Measurements from ENCODE around the gene INSYN2B.

Gene INSYN2B

DNA sequence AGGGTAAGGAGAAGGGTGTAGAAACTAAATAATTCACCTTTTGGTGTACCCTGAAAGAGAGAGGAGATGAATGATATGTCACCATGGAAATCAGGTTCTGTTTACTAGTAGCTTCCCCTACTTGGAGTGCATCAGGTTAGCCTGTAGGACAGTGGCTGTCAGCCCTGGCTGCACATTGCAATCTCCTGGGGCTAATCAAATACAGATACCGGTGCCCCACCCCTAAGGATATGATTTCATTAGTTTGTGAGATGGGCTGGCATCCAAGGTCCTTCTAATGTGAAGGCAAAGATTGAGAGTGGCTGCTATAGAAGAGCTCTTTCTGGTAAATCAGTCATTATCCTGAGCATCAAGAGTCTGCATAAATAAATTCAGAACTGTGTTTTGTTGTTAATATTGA lies 47.2 kb downstream of the INSYN2B start:
- no peak for DNase-seq (ENCODE audit: low spot score)

DNA sequence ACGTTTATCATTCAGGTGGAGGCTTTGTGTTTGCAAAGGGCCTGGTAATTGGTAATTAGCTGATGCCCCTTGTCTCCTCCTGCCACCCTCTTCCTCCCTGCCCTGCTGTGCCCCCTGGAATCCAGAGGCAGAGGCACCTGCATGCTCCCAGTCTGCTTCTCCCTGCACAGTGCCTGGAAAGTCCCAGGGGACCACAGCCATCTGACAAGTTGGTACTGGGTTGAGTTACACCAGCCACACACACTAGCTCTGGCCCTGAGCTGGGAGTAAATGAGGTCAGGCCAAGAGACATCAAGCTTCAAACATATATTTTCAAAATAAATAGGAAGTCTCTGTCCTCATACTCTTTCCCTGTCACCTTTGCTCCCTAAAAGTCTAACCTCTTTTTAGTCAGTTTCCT lies 56.3 kb downstream of the INSYN2B start:
- DNase-seq (ENCODE audit: low spot score), result no peak

DNA sequence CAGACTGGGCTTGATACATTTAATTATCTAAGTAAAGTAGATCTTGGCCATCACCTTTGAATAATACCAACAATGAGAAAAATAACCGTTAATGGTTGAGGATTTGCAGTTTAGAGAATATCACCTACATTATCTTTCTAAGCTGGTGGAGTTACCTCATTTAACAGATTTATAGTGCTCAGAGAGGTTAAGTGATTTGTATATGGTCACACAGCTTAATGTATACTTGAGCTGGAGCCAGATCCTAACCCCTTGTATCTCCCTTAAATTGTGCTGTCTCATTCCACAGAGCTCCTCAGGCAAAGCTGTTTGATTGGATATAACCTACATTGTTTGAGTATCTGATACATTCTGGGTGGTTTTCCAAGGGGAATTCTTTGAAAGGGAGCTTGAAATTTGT lies 57.8 kb downstream of the INSYN2B start:
- no peak for DNase-seq (ENCODE audit: low spot score)

DNA sequence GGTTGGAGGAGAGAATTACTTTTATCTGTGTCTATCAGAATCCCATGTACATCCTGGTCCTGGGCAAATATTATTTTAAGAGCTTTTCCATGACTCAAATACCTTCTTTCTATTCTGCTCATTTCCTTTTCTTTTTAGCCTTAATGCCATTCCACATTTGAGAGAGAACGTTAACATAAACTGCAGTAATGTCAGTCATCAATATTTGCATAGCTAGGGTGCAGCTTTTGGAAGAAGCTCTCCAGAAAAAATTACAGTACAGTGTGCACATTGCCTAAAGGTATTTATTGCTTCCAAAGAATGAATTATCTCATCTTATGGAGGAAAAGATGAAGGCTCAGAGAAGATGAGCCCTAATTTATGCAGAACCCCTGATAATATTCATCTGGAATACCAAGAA lies 58.3 kb downstream of the INSYN2B start:
- no peak for DNase-seq (ENCODE audit: low spot score)

DNA sequence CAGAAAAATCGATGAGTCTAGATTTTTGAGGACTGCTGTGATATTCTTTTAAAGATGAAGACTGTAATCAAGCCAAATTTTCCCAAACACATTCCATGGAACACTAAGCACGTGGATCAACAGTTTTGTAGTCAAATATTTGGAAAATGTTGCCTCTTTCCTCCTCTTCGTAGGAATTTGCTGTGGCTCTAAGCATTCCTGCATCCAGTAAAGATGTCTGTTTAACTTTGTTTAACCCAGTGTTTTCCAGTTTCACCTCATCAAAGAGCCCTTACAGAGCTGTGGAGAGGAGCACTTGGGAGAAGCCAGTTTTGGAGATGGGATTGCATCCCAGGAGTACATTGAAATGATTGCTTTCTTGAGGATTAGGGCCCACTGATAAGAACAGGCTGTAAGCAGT lies 58.9 kb downstream of the INSYN2B start:
- DNase-seq (ENCODE audit: low spot score), result no peak

DNA sequence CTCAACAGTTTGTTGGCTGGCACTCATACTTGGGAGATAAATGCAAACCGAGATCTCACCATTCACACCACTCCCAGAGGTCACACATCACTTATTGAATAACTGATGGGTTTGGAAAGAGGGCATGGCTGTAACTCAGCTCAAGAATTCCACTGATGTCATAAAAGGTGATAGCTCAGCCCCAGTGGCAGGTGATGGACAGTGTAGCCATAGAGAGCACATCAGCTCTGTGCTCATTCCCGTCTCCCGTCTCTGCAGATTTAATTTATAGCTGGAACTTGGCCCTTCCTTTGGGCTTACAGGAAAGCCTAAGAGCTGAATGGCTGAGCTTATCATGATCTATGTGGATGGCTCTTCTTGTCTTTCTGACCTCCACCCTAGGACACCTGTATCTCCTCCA lies 59.8 kb downstream of the INSYN2B start:
- no peak for DNase-seq (ENCODE audit: low spot score)

DNA sequence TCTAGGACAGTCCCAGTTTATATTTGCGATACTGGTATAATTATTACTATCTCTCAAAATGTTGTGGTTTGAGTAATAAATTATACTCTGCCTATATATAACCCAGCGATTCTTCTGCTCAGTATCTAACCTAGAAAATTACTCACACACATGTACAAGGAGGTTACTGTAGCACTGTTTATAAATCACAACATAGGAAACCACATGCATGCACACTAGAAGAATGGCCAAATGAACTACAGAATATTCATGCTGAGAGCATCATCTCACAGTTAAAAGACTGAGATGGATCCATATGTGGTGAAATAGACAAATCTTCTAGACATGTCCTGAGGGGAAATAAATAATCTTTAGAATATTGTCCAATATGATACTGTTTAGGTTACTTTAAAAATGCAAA lies 62.1 kb downstream of the INSYN2B start:
- no peak for DNase-seq (ENCODE audit: low spot score)

DNA sequence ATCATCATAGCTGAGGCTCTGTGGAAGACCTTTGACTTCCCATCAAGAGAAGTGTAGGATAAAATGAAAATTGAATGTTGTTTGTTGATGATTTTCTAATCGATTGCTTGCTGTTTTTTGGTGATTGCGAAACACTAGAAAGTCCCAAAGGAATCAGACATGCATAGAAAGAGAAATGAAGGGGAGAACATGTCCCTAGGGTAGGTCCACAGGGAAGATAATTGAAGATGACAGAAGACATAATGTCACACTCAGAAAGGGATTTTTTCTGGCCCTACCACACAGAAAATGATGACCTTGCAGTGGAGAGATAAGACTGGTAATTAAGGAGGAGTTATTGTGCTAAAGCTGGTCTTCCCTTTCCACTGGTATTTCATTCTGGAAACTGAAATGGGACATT lies 62.8 kb downstream of the INSYN2B start:
- no peak for DNase-seq (ENCODE audit: low spot score)

DNA sequence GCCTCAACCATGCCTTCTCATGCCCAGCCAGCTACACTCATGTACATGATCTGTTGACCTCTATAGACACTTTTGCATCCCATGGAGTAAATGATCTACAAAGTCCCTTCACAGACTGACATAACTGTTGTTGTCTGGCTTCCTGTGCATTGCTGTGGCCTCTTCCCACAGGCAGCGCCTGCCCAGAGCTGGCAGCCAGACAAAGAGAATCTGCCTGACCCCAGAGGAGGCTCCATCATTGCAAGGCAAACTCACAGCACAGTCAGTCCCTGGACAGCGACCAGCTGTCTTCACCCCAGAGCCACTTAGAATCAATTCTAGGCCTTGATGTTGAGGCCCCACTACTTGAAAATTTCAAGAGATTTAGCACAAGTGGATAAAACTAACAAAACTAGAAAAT lies 65.5 kb downstream of the INSYN2B start:
- DNase-seq (ENCODE audit: low spot score), result no peak

DNA sequence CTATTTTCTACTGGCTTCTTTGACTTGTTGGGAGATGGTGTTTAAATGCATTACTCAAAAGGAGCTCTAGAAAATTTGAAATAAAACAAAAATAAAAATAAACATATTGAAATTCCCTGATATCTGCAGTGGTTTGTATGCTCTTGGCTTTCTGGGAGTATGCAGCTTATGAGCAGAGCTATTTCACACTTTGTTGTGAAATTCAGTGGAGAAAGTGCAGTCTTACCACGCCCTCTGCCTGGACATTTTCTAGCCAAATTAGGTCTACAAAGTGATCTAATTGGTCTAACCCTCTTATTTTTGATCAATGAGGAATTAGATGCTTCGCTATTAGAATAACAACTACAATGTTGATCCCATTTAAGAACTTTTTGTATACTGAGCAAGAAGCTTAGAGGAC lies 66.8 kb downstream of the INSYN2B start:
- no peak for DNase-seq (ENCODE audit: low spot score)

DNA sequence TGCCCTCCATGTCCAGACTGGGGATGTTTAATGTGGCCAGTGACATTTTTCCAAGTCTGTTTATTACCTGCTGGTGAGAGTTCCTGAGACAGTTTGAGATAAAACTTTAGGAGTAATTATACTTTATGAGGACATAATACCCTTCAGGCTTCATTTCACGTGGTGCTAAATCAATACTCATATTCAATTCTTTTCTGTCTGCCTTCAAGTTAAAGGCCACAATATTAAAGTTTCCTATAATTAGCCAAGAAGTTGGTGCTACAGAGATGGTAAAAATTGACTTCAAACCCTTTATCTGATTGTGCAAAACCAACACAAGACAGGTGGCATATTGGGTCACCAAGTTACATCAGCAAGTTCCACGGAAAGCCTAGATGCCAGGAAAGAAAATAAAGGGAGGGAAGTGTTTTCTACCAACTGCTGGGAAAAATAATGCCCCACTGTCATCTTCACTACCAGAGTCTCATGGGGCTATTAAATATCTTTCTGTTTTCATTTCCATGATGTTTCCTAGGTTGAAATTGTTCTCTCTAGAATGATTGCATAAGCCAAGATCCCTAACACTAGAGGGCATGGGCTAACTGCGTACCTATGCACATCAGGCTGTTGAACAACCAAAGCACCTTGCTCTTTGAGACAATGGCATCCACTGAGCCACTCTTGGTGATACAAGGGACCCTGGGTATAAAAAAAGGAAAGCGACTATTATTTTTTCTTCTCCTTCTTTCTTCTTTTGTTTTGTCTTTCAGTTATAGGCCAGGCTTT lies 68.7 kb downstream of the INSYN2B start:
- no peak for DNase-seq (ENCODE audit: low spot score)

DNA sequence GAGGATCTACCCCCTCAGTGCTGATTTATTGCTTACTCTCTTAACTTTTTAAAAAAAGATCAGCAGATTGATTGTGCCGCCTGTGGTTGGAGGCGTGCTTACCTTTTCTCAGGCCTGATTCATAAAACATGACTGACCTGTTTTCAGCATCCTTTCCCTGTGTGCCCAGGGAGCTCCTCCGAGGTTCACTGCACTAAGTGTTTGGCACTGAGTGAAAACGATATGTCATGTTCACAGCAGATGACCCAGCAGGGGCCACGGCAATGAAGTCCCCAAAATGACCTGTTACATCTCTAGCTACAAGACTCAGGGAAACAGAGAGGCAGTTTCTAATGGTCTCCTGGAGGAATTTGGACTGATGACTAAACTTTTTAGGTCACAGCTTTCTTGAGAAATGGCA lies 69.9 kb downstream of the INSYN2B start:
- no peak for DNase-seq (ENCODE audit: low spot score)

DNA sequence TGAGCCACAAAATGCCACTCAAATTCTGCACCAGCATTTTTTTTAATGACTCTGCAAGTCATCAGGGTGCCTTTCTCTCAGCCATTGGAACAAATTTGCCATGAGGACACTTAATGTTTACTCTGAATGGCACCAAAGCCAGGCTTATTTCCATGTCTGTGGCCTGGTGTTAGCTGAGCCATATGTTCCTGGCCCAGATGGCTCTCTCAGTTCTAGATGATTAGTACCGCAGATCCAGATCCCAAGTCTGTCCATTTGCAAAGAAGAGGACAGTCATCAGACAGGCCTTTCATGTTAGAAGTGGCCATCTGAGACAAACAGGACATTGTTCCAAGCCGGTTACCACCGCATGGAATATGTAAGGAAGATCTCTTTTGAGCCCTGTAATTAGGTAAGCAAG lies 70.3 kb downstream of the INSYN2B start:
- DNase-seq (ENCODE audit: low spot score), result no peak

DNA sequence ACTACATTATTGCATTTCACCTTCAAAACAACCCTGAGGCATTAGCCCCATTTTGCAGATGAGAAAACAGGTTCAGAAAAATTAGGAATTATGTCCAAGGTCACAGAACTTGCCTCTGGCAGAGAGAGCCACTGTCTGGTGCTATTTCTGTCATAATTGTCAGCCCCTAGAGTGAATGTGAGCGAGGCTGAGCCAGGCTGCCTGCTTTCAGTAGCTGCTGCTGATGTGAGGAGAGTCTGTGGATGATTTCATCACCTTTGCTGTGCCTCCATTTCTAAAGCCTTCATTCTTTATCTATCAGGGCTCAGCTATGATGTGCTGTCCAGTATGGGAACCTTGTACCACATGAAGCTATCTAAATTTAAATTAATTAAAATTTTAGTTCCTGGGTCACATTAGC lies 71.4 kb downstream of the INSYN2B start:
- no peak for DNase-seq (ENCODE audit: low spot score)

DNA sequence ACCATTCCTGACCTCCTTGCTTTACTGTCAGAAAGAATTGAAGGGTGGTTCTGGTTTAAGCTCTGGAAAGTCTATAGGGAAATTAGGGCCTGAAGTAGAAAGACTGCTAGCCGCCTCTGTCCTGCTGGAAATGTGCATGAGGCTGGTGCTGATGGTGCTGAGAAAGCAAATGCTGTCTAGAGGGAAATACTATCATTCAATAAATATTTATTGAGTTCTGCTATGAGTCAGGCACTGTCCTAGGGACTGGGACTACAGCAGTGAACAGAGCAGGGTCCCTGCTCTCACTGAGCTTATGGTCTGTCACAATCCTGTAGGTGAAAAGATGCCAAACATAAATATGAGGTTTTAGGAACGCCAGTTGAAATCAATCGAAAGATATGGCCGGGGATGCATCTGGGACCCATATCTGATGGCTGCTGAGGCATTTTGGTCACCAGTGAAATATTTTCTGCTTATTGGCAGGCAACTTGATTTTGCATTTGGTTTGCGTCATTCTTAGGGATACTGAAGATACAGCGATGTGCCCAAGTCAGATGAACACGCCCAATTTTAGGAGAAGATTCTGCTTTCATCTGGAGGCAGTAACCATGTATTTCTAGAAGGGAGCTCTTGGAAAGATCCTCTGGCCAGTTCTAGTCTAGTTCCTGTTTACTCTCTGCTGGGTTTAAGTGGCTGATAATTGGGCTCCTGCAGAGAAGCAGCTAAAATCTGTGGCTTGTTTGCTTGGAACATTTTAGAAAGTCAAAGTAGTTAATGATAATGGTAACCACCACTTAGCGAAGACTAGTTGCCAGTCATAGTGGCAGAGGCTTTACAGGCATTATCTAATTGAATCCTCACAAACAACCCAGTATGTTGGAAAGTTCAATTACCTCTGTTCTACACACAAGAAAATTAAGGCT lies 73.3 kb downstream of the INSYN2B start:
- no peak for DNase-seq (ENCODE audit: low spot score)

DNA sequence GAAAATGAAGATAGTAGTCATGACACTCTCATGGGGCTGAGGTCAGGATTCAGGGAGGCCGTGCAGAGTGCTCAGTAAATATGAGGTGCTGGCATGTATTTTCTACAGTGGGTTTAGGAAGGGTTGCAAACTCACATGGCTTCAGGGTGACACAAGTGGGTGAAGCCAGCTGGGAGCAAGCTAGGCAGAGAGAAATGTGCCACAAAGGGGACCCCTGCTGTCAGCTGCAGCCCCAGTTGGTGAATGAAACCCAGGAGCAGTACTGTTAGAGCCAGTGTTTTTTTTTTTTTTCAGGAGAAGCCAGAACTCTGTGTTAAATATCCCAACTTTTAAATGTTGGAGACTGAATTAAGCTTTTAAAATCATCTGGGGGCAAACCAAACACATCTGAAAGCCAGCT lies 75.3 kb downstream of the INSYN2B start:
- DNase-seq (ENCODE audit: low spot score), result no peak

DNA sequence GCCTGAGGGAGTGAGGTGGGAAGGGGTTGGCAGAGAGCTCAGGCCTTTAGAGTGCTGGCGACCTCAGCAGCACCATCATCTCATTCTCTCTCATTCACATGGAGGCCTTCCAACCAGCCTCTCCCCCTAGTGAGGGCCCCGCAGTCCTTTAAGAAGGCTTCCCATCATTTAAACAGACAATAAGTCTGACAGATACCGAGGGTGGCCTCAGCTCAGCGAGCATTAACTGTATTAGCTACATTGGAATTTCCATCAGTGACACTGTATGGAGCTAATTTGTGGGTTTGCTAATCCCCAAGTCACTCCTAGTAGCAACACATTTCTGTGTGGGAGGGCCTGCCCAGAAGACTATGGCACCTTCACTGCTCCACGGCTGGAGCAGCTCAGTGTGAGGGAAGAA lies 75.8 kb downstream of the INSYN2B start:
- DNase-seq (ENCODE audit: low spot score), result no peak

DNA sequence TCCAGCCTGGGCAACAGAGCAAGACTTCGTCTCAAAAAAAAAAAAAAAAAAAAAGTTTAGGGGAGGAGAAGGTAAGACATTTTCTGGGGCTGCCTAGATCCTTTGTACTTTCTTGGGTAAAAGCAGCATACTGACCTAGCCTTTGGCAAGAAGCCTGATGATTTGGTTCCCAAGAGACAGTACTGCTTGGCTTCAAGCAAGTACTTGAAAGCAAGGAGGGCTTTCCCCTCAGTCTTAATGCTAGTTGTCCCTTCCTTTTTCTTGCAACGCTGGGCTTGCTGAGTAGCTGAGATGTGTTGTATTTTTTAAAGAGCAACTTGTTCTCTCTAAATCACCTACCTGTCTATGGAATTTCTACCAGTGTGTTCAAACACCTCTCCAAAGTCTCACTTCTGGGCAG lies 76.2 kb downstream of the INSYN2B start:
- DNase-seq (ENCODE audit: low spot score), result no peak

DNA sequence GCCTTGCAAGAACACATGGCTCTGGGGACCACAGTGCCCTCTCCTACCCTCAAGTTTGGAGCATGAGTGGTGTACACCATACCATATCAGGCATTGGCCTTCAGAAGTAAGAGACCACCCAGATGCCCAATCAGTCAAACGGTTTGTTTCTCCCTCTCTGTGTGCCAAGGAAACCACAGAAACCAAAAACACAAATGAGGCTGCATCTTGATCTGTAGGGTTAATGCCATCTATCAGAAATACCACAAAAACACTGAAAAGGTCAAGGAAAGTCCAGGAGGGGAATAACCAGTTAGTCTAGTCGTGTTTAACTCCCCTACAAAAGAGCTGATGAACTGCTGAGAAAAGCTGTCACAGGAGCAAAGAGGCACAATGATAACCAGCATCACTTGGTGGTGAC lies 78.4 kb downstream of the INSYN2B start:
- DNase-seq (ENCODE audit: low spot score), result no peak

DNA sequence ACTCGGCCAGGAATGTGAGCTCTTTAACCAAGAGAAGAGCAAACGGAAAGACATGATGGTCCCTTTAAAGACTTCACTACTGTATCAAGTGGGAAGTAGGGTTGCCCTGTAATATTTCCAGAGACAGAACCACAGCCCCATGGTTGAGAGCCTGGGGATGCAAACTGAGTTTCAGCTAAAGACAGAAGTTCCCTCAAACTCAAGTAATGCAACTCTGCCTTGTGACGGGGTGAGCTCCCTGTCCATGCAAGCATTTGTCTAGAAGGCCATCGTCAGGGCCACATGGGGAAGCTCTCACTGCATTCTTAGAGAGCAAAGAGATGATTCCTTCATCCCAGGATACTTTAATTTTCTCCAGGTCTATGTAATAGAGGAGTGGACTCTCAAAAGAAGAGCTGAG lies 82.8 kb downstream of the INSYN2B start:
- no peak for DNase-seq (ENCODE audit: low spot score)

DNA sequence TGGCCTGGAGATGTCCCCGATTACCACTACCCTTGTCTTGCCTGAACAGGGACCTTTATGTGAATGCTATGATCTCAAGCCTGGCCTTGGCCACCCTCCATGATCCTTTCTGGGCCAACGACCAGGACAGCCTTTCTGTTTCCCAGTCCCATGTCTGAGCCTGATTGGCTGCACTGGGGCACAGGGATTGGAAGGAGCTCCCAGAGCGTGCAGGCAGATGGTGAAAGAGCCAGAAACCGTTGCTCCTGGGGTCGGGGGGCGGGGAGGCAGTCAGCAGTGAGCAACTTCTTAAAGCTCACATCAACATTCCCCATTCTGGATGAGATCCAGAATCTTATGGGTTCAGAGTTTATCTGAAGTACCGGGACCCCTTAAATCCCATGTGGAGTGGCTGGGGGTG lies 84.4 kb downstream of the INSYN2B start:
- DNase-seq (ENCODE audit: low spot score), result no peak

DNA sequence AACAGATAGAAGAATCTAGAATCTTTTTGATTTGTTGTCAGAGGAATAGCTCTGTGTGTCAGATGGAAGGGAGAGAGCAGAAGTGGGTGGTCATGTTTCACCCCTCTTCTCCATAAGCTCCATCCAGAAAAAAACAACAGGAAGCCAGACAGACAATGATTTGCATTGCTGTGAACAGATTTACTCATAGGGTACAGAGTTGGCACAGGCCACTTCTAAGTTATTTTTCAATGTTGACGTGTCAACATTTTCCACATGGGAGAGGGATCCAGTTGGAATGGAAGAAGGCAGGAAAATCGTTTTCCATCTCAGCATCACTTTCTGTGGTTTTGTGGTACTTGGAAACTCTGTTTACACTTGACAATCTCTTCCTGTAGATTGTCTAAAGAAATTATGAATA lies 86.7 kb downstream of the INSYN2B start:
- DNase-seq (ENCODE audit: low spot score), result no peak

DNA sequence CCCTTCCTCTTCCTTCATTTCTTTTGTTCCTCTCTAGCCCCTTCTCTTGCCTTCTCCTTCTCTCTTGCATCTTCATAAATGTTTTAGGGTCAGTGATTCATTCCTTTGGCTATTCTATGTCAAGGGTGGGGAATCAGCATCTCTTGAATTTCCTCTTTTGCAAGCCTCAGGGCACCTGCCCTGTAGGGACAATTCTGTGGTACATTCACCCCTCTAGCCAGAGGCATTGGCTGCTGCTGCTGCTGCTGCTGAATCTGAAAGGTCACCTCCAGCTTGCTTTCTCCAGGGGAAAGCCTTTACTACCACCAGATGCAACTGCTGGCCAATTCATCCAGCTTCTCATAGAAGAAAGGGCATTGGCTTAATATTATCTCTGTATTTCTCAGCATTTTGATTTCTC lies 87.3 kb downstream of the INSYN2B start:
- DNase-seq (ENCODE audit: low spot score), result no peak

DNA sequence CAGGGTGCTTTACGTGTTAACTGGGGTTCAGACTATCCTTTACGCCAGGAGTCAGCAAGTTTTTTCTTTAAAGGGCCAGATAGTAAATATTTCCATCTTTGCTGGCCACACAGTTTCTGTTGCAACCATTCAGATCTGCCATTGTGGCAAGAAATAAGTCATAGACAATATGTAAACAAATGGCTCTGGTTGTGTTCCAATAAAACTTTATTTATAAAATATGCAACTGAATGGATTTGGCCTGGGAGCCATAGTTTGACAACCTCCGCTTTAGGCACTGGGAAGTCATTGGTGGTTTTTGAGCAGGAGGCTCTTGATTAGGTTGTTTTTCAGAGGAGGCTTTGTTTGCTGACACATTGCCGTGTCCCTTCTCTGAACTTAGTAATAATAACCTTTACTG lies 90.7 kb downstream of the INSYN2B start:
- DNase-seq (ENCODE audit: low spot score), result no peak

Data from HuH-7 (cell line).